Hepatocyte (in vitro differentiated cells): ENCODE measurements around the gene BPIFB6.

Experiments used
- EZH2 ChIP-seq: fragments of 200-600 bp; sonication (generic); IDR thresholded peaks from 2 replicates; pipeline ENCODE4 v1.6.1; 2016; ENCODE audit warnings: antibody characterized with exemption, mild to moderate bottlenecking, borderline replicate concordance
- EZH2phosphoT487 ChIP-seq: fragments of 200-600 bp; sonication (generic); IDR thresholded peaks from one replicate; pipeline ENCODE4 v1.6.1; 2018; ENCODE audit warnings: antibody characterized with exemption, mild to moderate bottlenecking, low read depth, moderate library complexity; ENCODE audit not compliant: unreplicated experiment, severe bottlenecking
- TF ChIP-seq, protein P1 (sequence below): fragments of 200-600 bp; sonication (generic); IDR thresholded peaks from 2 replicates; pipeline ENCODE4 v1.5.1; 2016; ENCODE audit warnings: antibody characterized with exemption, mild to moderate bottlenecking; ENCODE audit not compliant: poor library complexity

DNA sequence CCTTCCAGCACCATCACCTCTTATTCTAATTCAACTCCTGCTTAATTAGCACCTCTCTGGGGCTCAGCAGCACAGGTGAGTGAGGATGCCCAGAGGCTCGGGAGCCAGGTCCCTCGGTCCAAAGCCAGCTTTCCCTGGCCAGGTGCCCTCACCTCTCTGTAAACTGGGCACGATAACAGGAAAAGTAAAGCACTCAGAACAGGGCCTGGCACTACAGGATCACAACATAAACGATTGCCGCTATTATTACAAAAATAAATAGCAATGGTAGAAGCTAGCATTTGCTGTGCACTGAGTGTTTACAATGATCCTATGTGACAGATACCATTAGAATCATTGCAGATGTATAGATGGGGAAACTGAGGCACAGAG lies 21.3 kb upstream of the BPIFB6 start:
- TF ChIP-seq, protein P1, sequence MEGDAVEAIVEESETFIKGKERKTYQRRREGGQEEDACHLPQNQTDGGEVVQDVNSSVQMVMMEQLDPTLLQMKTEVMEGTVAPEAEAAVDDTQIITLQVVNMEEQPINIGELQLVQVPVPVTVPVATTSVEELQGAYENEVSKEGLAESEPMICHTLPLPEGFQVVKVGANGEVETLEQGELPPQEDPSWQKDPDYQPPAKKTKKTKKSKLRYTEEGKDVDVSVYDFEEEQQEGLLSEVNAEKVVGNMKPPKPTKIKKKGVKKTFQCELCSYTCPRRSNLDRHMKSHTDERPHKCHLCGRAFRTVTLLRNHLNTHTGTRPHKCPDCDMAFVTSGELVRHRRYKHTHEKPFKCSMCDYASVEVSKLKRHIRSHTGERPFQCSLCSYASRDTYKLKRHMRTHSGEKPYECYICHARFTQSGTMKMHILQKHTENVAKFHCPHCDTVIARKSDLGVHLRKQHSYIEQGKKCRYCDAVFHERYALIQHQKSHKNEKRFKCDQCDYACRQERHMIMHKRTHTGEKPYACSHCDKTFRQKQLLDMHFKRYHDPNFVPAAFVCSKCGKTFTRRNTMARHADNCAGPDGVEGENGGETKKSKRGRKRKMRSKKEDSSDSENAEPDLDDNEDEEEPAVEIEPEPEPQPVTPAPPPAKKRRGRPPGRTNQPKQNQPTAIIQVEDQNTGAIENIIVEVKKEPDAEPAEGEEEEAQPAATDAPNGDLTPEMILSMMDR, result no peak
- TF ChIP-seq EZH2, result no peak
- TF ChIP-seq EZH2phosphoT487, result no peak
